Measurements from ENCODE around the gene NUDT1.

The NUDT1 gene

GRCh38 chr7:2201128-2201527 is 40.9 kb upstream of the NUDT1 start:
- ChIA-PET CTCF (no interaction called here), POLR2A (no interaction called here)
- DNase-seq (ENCODE audit: extremely low spot score): no peak
- TF ChIP-seq L3MBTL2 (conservative IDR thresholded peaks at IDR 0.05) (no peak), ARNT (IDR thresholded peaks at IDR 0.05) (no peak), SUZ12 (IDR thresholded peaks at IDR 0.05) (no peak), TARDBP (IDR thresholded peaks at IDR 0.05) (no peak), FOXM1 (IDR thresholded peaks at IDR 0.05; ENCODE audit: borderline replicate concordance) (no peak), HDGF (IDR thresholded peaks at IDR 0.05; ENCODE audit: borderline replicate concordance) (no peak), ELF4 (IDR thresholded peaks at IDR 0.05) (no peak), FOXK2 (IDR thresholded peaks at IDR 0.05) (no peak), CTBP1 (IDR thresholded peaks at IDR 0.05; ENCODE audit: borderline replicate concordance) (no peak), ZNF384 (IDR thresholded peaks at IDR 0.05) (no peak), SP1 (IDR thresholded peaks at IDR 0.05) (no peak), BHLHE40 (IDR thresholded peaks at IDR 0.05; ENCODE audit: borderline replicate concordance) (no peak), NFRKB (IDR thresholded peaks at IDR 0.05) (no peak), LEF1 (IDR thresholded peaks at IDR 0.05; ENCODE audit: borderline replicate concordance) (no peak), FOXA1 (IDR thresholded peaks at IDR 0.05) (no peak)
- TF ChIP-seq, protein P1, sequence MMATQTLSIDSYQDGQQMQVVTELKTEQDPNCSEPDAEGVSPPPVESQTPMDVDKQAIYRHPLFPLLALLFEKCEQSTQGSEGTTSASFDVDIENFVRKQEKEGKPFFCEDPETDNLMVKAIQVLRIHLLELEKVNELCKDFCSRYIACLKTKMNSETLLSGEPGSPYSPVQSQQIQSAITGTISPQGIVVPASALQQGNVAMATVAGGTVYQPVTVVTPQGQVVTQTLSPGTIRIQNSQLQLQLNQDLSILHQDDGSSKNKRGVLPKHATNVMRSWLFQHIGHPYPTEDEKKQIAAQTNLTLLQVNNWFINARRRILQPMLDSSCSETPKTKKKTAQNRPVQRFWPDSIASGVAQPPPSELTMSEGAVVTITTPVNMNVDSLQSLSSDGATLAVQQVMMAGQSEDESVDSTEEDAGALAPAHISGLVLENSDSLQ (IDR thresholded peaks at IDR 0.05): no peak

DNA sequence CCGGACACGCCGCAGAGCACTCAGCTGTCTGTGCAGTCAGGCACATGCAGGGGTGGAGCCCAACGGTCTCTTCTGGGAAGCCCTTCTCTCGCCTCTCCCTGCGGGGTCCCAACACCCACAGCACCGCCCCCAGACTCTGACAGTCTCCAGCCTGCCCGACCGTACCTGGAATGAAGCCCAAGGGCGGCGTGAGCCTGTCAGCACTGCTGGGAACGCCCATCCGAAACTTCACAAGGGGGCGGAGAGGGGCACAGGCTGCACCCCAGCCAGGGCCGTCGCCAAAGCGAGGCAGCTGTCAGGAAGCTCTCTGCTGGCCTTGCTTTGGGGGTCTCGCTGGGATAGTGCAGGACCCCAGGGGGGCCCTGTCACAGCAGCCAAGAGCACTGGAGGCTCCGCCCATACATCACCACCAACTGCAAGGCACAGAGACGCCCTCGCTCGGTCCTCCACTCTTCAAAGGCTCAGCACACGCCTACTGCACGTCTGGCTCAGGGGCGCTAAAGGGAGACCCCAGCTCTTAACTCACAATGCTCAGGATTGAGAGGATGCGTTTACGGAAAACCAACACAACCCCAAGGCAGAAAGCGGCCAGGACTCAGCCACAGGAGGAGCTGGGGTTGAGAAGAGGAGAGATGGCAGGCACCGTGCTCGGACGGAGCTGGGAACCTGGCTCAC is 40.2 kb upstream of the NUDT1 start:
- no peak for DNase-seq (ENCODE audit: extremely low spot score)
- CTCF ChIA-PET: no interaction called here
- POLR2A ChIA-PET: no interaction called here
- TF ChIP-seq FOXK2 (IDR thresholded peaks at IDR 0.05): no peak
- TF ChIP-seq FOXM1 (IDR thresholded peaks at IDR 0.05; ENCODE audit: borderline replicate concordance): no peak
- no peak for TF ChIP-seq NFRKB (IDR thresholded peaks at IDR 0.05)
- no peak for TF ChIP-seq CTBP1 (IDR thresholded peaks at IDR 0.05; ENCODE audit: borderline replicate concordance)
- TF ChIP-seq L3MBTL2 (conservative IDR thresholded peaks at IDR 0.05): no peak
- no peak for TF ChIP-seq ARNT (IDR thresholded peaks at IDR 0.05)
- TF ChIP-seq ZNF384 (IDR thresholded peaks at IDR 0.05): no peak

DNA sequence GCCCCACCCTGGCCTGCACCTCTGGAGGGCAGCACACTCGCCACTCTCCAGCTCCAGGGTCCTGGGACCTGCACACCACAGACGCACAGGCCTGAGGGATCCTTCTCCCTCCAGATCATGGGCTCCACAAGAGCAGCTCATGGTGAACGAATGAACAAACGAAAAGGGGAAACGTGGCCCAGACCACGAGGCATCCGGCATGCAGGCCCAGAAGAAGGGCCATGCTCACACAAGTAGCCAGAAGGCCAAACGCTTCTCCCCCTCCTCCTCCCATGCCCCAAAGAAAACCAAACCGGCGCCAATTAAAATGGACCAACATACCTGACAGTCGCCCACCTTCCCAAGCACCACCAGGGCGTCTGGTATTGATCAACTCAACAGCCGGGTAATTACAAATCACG is 39.7 kb upstream of the NUDT1 start:
- TF ChIP-seq FOXA1 (IDR thresholded peaks at IDR 0.05) (no peak), HDGF (IDR thresholded peaks at IDR 0.05; ENCODE audit: borderline replicate concordance) (no peak), SP1 (IDR thresholded peaks at IDR 0.05) (no peak), CTBP1 (IDR thresholded peaks at IDR 0.05; ENCODE audit: borderline replicate concordance) (no peak), FOXK2 (IDR thresholded peaks at IDR 0.05) (no peak), L3MBTL2 (conservative IDR thresholded peaks at IDR 0.05) (no peak), ELF4 (IDR thresholded peaks at IDR 0.05) (no peak), TARDBP (IDR thresholded peaks at IDR 0.05) (no peak), SUZ12 (IDR thresholded peaks at IDR 0.05) (no peak), BHLHE40 (IDR thresholded peaks at IDR 0.05; ENCODE audit: borderline replicate concordance) (no peak), ARNT (IDR thresholded peaks at IDR 0.05) (no peak), NFRKB (IDR thresholded peaks at IDR 0.05) (no peak), FOXM1 (IDR thresholded peaks at IDR 0.05; ENCODE audit: borderline replicate concordance) (no peak), LEF1 (IDR thresholded peaks at IDR 0.05; ENCODE audit: borderline replicate concordance) (no peak), ZNF384 (IDR thresholded peaks at IDR 0.05) (no peak)
- TF ChIP-seq, protein P1 (IDR thresholded peaks at IDR 0.05): no peak
- no peak for DNase-seq (ENCODE audit: extremely low spot score)
- CTCF ChIA-PET: no interaction called here
- POLR2A ChIA-PET: no interaction called here

GRCh38 chr7:2202901-2203765 is 38.9 kb upstream of the NUDT1 start:
- POLR2A ChIA-PET: interaction anchor here (0.6 to 0.8 kb wide), 2 partner anchors 29 to 93 kb away, joined by 3 to 5 read pairs; no protein-coding TSS in a partner anchor
- no peak for DNase-seq (ENCODE audit: extremely low spot score)
- CTCF ChIA-PET: interaction anchor here (0.6 kb wide), 2 partner anchors 8 to 38 kb away, joined by 3 to 4 read pairs; no protein-coding TSS in a partner anchor
- TF ChIP-seq HDGF (IDR thresholded peaks at IDR 0.05; ENCODE audit: borderline replicate concordance) (no peak), ARNT (IDR thresholded peaks at IDR 0.05) (no peak), BHLHE40 (IDR thresholded peaks at IDR 0.05; ENCODE audit: borderline replicate concordance) (no peak), SUZ12 (IDR thresholded peaks at IDR 0.05) (no peak), TARDBP (IDR thresholded peaks at IDR 0.05) (no peak), L3MBTL2 (conservative IDR thresholded peaks at IDR 0.05) (no peak), CTBP1 (IDR thresholded peaks at IDR 0.05; ENCODE audit: borderline replicate concordance) (no peak), FOXM1 (IDR thresholded peaks at IDR 0.05; ENCODE audit: borderline replicate concordance) (no peak), FOXK2 (IDR thresholded peaks at IDR 0.05) (no peak), ZNF384 (IDR thresholded peaks at IDR 0.05) (no peak), LEF1 (IDR thresholded peaks at IDR 0.05; ENCODE audit: borderline replicate concordance) (no peak), NFRKB (IDR thresholded peaks at IDR 0.05) (no peak), ELF4 (IDR thresholded peaks at IDR 0.05) (no peak), SP1 (IDR thresholded peaks at IDR 0.05) (no peak), FOXA1 (IDR thresholded peaks at IDR 0.05) (no peak)
- TF ChIP-seq, protein P1 (IDR thresholded peaks at IDR 0.05): no peak

DNA sequence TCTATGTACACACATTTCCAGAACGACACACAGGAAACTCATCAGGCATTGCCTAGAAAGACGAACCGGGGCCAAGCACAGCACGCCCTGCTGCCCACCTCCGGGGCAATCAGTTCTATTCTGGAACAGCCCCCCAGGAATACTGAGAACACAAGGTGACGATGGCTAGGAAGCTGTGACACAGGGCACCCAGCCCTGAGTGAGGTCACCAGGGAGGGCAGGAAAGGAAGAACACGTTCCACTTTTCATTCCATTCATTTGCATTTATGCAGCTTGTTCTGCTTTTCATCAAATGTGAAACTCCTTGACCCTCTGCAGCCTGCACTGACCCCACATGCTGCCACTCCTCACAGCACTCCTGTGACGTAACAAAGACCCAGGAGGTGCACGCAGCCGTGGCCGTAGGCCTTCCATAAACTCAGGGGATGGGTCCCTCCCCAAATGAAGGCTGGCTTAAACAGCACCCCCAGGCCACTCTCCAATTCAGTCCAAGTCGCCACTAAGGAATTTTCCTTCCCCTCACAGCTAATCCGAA is 38.2 kb upstream of the NUDT1 start:
- CTCF ChIA-PET: interaction anchor here (0.6 kb wide), 2 partner anchors 9 to 39 kb away, joined by 3 to 4 read pairs; no protein-coding TSS in a partner anchor
- POLR2A ChIA-PET: interaction anchor here (0.6 kb wide), 1 partner anchor 92 kb away, joined by 5 read pairs; no protein-coding TSS in a partner anchor
- TF ChIP-seq ZNF384 (IDR thresholded peaks at IDR 0.05) (no peak), LEF1 (IDR thresholded peaks at IDR 0.05; ENCODE audit: borderline replicate concordance) (no peak), NFRKB (IDR thresholded peaks at IDR 0.05) (no peak), BHLHE40 (IDR thresholded peaks at IDR 0.05; ENCODE audit: borderline replicate concordance) (no peak), FOXK2 (IDR thresholded peaks at IDR 0.05) (no peak), TARDBP (IDR thresholded peaks at IDR 0.05) (no peak), ARNT (IDR thresholded peaks at IDR 0.05) (no peak)
- TF ChIP-seq, protein P1 (IDR thresholded peaks at IDR 0.05): no peak
- DNase-seq (ENCODE audit: extremely low spot score): no peak

Data from HEK293T (cell line).